Hematopoietic multipotent progenitor cell treated with erythropoietin and hydrocortisone succinate and interleukin-3 and kit ligand, for 6 days (in vitro differentiated cells): ENCODE data around the gene PKD1L1.

Experiments used
- DNase-seq: peaks from one replicate; pipeline ENCODE4 v3.0.0-alpha.2; 2015

The PKD1L1 gene

GRCh38 chr7:47725031-47725780, 223.1 kb downstream of the PKD1L1 start:
- DNase-seq = no peak
